Measurements from ENCODE around the gene SEZ6L. TPM values are rescaled to one million over a fixed set of nuclear protein-coding genes. Genes with fewer than 3 reads are reported as not detected.

SEZ6L gene
- total RNA-seq, 1 donor from 2014 or later: not detected

DNA sequence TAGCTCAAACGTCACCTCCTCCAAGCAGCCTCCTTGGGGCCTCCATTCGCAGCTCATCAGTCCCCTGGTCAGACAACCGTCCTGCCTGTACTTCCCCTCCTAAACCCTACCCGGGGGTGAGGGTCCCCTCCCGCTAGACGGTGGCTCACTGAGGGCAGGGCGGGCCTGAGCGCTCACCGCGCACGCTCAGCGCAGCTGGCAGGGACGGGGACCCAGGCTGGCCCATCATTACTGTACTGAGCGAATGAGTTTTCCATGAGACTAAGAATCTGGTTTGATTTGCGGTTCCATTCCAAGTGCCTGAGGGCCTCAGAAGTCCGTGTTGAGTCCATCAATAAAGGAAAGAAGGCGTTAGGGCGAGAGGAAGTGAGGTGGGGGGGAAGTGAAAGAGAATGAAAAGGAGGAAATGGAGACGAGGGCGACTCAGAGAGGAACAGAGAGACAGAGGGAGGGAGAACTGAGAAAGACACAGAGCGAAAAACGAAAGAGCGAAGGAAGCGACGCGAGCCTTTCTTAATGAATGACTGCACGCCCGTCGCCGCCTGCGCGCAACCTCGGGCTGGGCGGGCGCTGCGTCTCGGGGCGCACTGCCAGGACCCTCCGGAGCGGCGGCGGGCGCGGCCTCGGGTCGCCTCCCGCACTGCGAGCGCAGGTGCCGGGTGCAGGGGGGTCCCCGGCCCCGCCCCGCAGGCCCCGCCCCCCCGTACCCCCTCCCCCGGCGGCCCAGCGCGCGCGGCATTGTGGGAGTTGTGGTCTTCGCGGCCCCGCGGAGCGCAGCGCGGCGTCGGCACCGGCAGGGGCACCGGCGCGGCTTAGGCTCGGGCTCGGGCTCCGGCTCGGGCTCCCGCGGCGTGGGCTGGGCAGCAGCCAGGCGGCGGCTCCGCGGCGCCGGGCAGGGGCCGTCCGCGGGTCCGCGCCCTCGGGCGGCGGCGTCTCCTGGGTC is 259.5 kb downstream of the SEZ6L start, which contains the start of gene ASPHD2:
Gene ASPHD2, plus strand, starts transcription at position 746 of the 943 bp plus-strand sequence. CDS start 4,356 bp downstream, outside the sequence.
- DNase-seq (ENCODE audit: low read depth): peak; percentile 48

DNA sequence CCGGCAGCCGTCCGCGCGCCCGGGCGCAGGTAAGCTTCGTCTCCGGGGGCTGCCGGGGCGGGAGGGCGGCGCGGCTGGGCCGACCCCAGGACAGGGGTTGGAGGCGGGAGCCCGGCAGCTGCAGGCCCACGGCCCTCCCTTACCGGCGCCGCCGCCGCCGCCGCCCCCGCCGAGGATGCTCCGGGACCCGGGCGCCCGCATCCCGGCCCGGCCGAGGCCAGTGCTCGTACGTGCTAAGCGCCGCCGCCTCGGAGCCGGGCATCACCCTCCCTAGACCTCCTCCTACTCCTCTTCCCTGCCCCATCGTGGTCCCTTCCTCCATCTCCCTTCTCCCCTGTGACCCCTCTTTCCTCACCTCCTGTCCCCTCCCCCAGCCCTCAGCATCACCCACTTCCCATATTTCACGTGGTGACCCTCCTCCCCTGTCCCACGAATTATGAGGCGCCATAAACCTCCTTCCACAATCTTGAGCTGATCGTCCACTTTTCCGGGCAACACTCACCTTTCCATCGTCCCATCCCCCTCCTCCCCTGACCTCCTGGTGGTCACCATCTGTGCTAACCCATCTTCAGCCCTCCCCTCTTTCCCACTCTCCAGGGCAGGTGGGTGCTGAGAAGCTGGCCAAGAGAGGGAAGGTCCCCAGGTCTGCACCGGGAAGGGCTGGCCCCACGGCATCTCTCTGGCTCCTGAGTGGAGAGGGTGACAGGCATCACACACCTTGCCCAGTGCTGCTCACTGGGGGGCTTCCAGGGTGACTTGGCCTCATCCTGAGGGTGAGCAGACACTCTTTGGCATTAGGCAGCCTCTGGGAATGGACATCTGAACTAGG is 260.4 kb downstream of the SEZ6L start:
- DNase-seq (ENCODE audit: low read depth): no peak

DNA sequence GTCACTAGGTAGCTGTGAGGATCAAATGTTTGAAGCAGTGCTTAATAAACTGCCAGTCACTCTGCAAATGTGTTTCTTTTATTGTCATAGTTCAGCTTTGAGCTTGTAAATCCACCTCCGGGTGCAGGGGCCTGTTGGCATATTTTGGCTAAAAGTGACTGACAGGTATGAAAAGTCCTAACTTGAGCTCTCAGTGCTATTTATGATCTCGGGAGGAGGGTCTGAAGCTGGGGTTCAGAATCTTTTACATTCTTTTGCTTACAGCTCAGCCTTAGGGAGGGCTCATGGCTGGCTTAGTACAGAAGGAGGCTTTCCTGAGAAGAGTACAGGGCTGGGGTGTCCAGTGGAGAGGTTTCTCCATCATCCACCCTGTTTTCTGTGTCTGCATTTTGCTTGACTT is 261.3 kb downstream of the SEZ6L start:
- DNase-seq (ENCODE audit: low read depth): no peak

DNA sequence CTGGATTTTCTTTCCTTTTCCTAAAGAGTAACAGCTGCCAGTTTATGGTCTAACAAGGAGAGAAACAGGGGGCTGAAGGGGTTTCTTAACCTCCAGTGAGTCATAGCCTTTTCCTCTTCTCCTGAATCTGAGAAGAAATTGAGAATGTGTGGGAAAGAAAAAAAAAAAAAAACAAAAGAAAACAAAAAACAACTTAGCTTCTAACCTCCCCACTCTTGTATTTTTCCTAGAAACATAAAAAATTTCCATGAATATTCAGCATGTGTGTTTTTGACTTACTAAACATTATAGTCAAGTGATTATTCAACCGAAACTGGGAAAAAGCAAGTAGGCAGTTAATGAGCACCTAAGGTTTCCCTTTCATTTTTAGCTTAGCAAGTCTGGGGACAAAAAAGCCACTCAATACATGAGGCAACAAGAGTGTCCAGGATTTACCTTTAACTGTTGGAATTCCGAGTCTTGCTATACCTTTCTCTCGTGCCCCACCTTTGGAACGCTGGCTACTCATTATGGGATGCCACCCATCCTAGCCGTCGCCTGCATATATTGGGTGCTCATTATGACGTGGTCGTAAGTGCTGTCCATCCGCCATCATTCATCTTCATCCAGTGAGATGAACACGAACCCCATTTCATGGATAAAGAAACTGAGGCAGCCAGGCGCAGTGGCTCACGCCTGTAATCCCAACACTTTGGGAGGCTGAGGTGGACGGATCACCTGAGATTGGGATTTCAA is 262.2 kb downstream of the SEZ6L start:
- DNase-seq (ENCODE audit: low read depth): peak; percentile 92

DNA sequence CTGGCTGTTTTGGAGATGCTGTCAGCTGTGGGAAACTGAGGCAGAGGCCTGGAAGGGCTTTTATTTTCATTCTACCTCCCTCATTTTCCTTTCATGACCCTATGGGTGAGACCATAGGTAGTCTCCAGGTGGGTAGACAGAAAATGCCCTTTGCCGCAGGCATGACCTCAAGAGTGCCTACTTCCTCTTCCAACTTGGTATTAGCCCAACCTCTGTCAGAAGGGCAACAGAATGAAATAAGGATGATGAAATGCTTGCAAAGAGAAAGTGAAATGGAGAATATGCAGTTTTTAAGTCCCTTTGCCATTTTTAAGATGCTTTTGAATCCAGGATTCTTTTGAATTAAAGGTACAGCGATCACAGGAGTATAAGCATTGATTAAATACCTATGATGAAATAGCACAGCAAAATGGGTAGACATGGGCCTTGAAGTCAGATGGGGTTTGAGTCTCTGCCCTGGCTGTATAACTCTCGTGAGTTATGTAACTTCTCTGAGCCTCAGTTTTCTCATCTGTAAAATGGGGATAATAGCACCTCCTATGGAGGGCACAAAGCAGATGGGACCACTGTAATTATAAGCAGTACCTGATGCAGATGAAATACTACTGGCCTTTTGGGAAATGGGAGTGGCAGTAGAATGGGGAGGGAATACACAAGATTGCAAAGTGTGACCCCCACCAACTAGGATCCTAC is 263.5 kb downstream of the SEZ6L start:
- DNase-seq (ENCODE audit: low read depth): no peak
